Measurements from ENCODE around the gene SEPHS1.
"Not testable (repeated sequence)": the region's sequence is repeated elsewhere in the genome, so short reads cannot be mapped to it uniquely, and the experiment has no call there.

The SEPHS1 gene, protein sequence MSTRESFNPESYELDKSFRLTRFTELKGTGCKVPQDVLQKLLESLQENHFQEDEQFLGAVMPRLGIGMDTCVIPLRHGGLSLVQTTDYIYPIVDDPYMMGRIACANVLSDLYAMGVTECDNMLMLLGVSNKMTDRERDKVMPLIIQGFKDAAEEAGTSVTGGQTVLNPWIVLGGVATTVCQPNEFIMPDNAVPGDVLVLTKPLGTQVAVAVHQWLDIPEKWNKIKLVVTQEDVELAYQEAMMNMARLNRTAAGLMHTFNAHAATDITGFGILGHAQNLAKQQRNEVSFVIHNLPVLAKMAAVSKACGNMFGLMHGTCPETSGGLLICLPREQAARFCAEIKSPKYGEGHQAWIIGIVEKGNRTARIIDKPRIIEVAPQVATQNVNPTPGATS

DNA sequence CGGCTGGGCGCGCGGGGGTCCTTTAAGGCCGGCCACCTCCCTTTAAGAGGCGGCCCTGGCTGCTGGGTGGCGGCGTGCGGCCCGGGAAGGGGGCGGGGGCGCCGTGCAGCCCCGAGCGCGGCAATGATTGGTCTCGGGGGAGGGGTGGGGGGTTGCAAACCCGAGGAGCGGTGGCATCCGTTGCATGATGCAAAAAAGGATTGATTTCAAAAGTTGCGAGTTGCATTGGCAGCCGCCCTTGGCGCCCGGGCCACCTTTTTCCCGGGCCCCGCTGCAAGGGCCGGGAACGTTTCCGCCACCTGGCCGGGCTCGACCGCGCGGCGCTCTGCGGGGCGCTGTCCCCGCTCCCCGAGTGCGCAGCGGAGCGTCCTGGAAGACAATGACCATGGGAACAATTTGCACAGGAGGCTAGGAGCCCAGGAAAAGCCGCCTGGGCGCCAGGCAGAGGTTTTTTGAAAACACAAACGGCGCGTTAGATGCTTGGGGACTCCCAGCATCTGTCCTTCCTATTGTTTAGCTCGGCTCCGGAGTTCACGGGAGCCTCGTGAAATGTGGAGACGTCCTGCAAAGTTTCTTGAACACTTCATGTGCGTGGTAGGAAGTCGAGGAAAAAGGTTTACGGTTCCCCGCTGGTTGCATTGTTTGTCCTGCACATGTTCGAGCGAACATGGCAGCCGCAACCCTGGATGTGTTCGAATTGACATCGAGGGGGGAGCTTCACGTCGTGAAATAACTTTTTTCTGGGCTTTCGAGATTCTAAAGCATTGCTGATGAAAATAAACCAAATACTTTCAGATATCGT lies at the start of gene SEPHS1:
Gene SEPHS1 (minus strand): TSS at position 78 of the 802 bp plus-strand sequence. CDS start 3,343 bp downstream, outside the sequence.
- DNase-seq (ENCODE audit: low spot score) = peak; percentile 92

DNA sequence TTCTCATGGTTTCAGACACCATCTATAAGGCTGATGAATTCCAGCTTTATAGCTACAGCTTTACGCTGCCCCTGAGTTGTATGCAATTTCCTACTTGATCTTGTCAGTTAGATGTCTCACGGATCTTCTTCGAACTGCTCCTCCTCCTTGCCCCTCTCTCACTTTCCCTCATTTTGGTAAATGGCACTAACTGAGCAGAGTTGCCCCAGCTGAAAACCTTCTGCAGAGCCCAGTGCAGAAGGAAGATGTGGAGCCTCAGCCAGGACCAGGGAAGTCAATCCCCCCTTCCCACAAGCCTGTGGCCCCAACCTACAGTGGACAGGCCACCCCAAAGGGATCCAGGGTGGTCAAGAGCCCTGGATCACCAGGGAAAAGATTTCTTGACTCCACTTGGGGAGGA lies 49.0 kb upstream of the SEPHS1 start:
- no peak for DNase-seq (ENCODE audit: low spot score)

DNA sequence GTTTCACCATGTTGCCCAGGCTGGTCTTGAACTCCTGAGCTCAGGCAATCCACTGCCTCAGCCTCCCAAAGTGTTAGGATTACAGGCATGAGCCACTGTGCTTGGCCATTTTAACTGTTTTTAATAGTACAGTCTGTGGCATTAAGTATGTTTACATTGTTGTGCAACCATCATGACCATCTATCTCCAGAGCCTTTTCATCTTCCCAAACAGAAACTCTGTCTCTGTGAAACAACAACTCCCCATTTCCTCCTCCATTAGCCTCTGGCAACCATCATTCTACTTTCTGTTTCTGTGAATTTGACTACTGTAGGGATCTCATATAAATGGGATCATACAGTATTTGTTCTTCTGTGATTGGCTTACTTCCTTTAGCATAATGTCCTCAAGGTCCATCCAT lies 48.3 kb upstream of the SEPHS1 start:
- DNase-seq (ENCODE audit: low spot score) = no peak

DNA sequence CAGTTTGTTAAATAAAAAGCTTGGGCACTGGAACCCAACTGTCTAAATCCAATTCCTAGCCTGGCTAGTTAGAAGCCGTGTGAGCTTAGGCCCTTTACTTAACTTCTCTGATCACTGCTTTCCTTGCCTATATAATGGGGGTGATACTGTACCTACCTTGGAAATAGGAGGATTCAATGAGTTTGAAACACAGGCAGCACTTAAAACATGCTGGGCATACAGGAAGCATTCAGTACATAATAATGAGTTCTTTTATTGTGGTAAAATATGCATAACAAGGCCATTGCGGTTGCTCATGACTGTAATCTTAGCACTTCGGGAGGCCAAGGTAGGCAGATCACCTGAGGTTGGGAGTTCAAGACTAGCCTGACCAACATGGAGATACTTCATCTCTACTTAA lies 47.4 kb upstream of the SEPHS1 start:
- no peak for DNase-seq (ENCODE audit: low spot score)

DNA sequence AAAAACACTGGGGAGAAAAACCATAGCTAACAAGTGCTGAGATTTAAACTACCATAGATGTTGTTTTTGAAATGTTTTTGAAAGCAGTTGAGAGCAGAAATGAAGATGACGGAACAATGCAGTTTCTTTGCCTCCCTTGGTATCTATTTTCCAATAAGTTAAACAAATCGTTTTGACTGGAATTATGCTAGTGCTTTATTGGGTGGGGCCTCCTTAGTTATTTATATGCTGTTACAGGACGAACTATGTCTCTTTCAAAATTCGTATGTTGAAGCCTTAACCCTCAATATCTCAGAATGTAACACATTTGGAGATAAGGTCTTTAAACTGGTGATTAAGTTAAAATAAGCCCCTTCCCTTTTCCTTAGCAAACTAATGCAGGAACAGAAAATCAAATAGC lies 45.5 kb upstream of the SEPHS1 start:
- no peak for DNase-seq (ENCODE audit: low spot score)

DNA sequence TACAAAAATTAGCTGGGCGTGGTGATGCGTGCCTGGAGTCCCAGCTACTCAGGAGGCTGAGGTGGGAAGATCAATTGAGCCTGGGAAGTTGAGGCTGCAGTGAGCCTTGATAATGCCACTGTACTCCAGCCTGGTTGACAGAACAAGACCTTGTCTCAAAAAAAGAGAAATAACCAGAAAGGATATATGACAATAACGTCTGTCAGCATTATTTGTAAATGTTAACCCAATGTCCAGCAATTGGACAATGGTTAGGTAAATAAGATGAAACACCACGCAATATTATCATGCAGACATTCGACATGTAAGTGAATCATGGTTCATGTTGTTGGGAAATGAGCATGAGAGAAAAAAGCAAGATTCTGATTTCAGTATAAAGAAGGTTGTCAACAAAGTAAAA lies 44.6 kb upstream of the SEPHS1 start:
- DNase-seq (ENCODE audit: low spot score) = no peak

DNA sequence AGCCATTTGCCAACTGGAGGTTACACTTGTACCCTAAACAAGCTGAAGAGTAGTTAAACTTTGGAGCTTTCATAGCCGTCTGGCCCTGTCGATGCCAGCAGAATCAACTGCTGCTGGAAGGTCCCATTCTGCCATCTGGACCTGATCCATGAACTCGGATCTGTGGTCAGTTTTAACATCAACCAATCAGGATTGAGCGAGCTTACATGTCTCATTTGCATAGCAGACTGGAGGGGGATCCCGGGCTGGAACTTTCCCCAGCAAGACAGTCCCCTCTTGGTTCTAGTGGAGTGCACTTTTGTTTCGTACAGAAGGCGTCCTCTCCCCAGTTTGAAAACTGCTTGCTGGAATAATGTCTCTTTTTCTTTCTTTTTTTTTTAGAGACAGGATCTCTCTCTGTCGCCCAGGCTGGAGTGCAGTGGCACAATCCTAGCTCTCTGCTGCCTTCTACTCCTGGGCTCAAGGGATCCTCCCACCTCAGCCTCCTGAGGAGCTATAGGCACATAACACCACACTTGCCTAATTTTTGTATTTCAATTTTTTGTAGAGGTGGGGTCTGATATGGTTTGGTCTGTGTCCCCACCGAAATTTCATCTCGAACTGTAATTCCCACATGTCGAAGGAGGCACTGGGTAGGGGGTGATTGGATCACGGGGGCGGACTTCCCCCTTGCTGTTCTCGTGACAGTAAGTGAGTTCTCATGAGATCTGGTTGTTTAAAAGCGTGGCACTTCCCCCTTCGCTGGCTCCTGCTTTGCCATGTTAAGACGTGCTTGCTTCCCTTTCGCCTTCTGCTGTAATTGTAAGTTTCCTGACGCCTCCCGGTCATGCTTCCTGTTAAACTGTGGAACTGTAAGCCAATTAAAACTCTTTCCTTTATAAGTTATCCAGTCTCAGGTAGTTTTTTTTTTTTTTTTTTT lies 42.8 kb upstream of the SEPHS1 start:
- peak; percentile 32 for DNase-seq (ENCODE audit: low spot score)

GRCh38 chr10:13388478-13389230 lies 40.6 kb upstream of the SEPHS1 start:
- no peak for DNase-seq (ENCODE audit: low spot score)

DNA sequence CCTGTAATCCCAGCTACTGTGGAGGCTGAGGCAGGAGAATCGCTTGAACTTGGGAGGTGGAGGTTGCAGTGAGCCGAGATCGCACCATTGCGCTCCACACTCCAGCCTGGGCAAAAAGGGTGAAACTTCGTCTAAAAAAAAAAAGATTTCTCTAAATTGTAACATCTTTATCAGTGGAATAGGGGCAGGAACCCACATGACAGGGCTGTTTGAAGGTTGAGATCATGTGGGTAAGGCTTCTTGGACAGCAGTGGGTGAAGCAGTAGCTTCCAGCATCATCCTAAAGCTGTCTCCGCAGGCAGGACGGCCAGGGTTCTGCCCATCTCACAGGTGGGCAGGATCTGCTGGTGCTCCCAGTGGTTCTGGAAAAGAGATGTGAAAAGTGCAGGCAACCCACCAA lies 37.9 kb upstream of the SEPHS1 start:
- DNase-seq (ENCODE audit: low spot score) = no peak

GRCh38 chr10:13383399-13383761 lies 35.3 kb upstream of the SEPHS1 start:
- peak; percentile 46 for DNase-seq (ENCODE audit: low spot score)

DNA sequence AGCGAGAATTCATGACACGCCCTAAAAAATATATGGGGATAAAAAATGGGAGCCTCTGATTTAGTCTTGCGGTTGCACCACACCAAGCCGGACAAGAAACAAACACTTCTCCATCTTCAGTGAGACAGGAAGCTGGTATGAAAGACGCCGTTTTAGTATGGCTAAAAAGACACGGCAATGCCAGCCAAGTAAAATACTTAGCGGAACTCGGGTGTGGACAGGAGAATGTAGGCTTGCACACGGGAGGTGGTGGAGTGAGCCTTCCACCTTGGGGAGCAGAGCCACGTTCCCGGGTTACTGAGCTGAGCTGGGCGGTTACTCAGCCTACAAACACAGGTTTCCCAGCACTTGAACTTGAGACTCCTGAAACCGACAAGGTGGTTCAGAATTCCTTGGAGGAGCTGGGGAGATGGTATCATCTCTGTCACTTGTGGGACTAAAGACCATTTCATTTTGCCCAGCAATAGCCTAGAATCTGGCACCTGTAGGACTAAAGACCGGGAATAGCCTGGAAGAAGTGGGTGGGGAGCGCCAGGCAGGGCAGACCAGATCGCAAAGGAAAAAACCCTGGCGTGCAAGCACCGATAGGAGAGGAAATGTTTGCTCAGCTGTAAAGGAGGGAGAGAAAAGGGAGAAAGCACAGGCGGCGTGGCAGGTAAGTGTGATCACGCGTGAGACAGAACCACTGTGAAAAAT lies 34.8 kb upstream of the SEPHS1 start:
- DNase-seq (ENCODE audit: low spot score) = no peak

DNA sequence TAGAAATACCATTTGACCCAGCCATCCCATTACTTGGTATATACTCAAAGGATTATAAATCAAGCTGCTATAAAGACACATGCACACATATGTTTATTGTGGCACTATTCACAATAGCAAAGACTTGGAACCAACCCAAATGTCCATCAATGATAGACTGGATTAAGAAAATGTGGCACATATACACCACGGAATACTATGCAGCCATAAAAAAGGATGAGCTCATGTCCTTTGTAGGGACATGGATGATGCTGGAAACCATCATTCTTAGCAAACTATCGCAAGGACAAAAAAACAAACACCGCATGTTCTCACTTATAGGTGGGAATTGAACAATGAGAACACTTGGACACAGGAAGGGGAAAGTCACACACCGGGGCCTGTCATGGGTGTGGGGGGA lies 31.0 kb upstream of the SEPHS1 start:
- DNase-seq (ENCODE audit: low spot score) = not testable (repeated sequence)

GRCh38 chr10:13376746-13377145 lies 28.7 kb upstream of the SEPHS1 start:
- no peak for DNase-seq (ENCODE audit: low spot score)

- no peak for DNase-seq (ENCODE audit: low spot score)
Observed at GRCh38 chr10:13376297-13376696, 28.2 kb upstream of the SEPHS1 start.

- no peak for DNase-seq (ENCODE audit: low spot score)
Observed at GRCh38 chr10:13375791-13376190, 27.7 kb upstream of the SEPHS1 start.

GRCh38 chr10:13373644-13374043 lies 25.6 kb upstream of the SEPHS1 start:
- DNase-seq (ENCODE audit: low spot score) = no peak

DNA sequence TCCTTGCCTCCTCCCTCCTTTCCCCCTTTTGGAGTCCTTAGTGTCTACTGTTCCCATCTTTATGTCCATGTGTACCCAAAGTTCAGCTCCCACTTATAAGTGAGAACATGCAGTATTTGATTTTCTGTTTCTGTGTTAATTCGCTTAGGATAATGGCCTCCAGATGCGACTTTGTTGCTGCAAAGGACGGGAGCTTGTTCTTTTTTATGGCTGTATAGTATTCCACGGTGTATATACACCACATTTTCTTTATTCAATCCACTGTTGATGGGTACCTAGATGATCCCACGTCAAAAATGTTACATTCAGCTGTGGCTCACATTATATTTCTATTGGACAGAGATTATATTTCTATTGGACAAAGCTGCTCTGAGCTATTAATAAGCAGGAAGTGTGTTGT lies 24.4 kb upstream of the SEPHS1 start:
- no peak for DNase-seq (ENCODE audit: low spot score)

DNA sequence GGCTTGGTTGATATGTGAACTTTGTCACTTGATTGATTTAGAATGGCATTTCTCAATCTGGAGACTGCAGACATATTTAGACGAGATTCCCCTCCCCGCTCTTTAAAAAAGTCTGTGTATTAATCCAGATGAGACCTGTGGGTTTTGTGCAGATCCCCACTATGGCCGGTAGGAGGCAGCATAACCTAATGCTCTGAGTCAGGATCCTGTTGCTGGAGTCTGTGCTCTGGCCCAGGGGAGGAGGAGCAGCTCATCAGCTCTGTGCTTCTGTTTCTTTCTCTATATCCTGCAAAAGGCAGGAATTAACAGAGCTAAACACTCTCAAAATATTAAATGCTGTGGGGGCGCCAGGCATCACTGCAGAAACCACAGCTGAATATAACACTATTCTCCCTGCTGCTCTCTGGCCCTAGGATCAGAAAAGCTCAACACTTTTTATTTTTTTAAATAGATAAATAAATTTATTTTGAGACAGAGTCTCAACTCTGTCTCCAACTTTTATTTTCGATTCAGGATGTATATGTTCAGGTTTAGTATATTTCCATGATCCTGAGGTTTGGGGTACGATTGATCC lies 23.9 kb upstream of the SEPHS1 start:
- DNase-seq (ENCODE audit: low spot score) = peak; percentile 90

DNA sequence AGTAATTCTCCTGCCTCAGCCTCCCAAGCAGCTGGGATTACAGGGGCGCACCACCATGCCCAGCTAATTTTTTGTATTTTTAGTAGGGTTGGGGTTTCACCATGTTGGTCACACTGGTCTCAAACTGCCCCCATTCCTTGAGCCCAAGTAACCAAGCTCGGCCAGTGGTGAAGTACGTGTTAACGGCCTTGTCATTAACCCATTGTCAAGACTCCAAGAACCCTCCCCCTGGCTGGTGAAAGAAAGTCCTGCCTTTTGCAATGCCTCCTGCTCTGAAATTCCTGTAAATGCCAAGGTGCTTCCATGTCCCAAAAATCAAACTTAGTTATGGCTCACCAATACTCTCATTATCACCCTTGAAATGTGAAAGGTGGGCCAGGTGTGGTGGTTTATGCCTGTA lies 18.8 kb upstream of the SEPHS1 start:
- no peak for DNase-seq (ENCODE audit: low spot score)

DNA sequence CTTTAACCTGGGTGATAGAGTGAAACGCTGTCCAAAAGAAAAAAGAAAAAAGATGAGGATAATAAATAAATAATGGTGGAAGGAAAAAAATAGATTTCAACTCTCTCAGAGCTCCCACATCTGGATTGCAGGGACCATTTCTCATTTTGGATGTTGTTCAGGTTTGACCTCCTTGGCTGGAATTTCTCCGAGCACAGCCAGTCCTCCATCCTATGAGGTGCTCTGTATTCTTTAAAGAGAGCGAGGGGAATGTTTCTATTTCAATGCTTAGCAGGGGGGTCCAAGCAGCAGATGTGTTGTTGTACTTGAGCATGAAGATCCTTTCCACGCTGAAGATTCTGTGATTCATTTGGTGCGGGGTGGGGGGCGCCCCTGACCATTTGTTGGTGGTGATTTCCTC lies 17.7 kb upstream of the SEPHS1 start:
- DNase-seq (ENCODE audit: low spot score) = no peak

DNA sequence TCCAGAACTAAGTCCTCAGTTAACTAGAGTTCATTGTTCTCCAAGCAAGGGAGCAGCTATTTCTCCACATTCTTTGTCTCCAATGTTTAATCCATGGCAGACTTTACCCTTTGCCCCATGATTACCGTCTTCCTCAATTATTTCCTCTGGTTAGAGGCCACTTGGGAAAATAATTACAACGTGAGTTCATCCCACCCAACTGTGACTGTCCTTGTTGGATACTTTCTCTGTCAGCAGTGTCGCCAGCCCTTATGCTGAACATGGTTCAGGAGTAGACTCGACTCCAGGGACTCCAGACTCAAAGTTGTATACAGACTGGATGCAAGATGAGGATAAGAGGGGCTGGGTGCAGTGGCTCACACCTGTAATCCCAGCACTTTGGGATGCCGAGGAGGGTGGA lies 17.1 kb upstream of the SEPHS1 start:
- DNase-seq (ENCODE audit: low spot score) = no peak

Data from iPS-NIHi11 (cell line).